A549 treated with dexamethasone at 1 μM for 4 hours (cell line): ENCODE measurements around the gene FBXL7. TPM values are rescaled to one million over a fixed set of nuclear protein-coding genes. Genes with fewer than 3 reads are reported as not detected.

Source experiments
- total RNA-seq: library from RNA; stranded (reverse); fragments of 200-300 nt; extraction: Qiagen RNA extraction; gene quantifications from 5 replicates; pipeline ENCODE4 v1.2.3, GENCODE V29; 2022

Gene FBXL7
- total RNA-seq = 1.2 to 1.7 TPM (median 1.6 TPM) in 5 replicates

GRCh38 chr5:15499528-15500324, at the start of gene FBXL7:
FBXL7 (plus strand) TSS chr5:15500180.

